Jurkat, Clone E6-1 (cell line): ENCODE results near the gene PDE4D.

Source experiments
- DNase-seq: peaks from one replicate; pipeline ENCODE4 v3.0.0-alpha.2; 2011; ENCODE audit warnings: low read depth, low spot score
- H3K4me3 ChIP-seq: 2 replicates; pipeline ENCODE4 v1.5.1; 2011; ENCODE audit warnings: mild to moderate bottlenecking, low read length, control low read depth, moderate library complexity

The PDE4D gene

GRCh38 chr5:59724482-59725391, 168.8 kb downstream of the PDE4D start:
- DNase-seq, result peak; percentile 2
- no peak overlapping the region for H3K4me3 ChIP-seq

GRCh38 chr5:59722874-59723273, 170.7 kb downstream of the PDE4D start:
- no peak overlapping the region for H3K4me3 ChIP-seq
- DNase-seq, result no peak

- DNase-seq, result no peak
- H3K4me3 ChIP-seq, result no peak overlapping the region
Measured at GRCh38 chr5:59721741-59722140, 171.8 kb downstream of the PDE4D start.

- no peak for DNase-seq
- no peak overlapping the region for H3K4me3 ChIP-seq
Measured at GRCh38 chr5:59720063-59720462, 173.5 kb downstream of the PDE4D start.

- no peak for DNase-seq
- H3K4me3 ChIP-seq, result no peak overlapping the region
Measured at GRCh38 chr5:59716966-59717500, 176.5 kb downstream of the PDE4D start.

- H3K4me3 ChIP-seq, result no peak overlapping the region
- DNase-seq, result no peak
Measured at GRCh38 chr5:59716029-59716428, 177.5 kb downstream of the PDE4D start.

GRCh38 chr5:59715228-59715627, 178.3 kb downstream of the PDE4D start:
- no peak for DNase-seq
- H3K4me3 ChIP-seq, result no peak overlapping the region

- no peak for DNase-seq
- no peak overlapping the region for H3K4me3 ChIP-seq
Measured at GRCh38 chr5:59713498-59713844, 180.1 kb downstream of the PDE4D start.

GRCh38 chr5:59712836-59713497, 180.6 kb downstream of the PDE4D start:
- H3K4me3 ChIP-seq, result no peak overlapping the region
- peak; percentile 18 for DNase-seq

GRCh38 chr5:59711310-59711709, 182.2 kb downstream of the PDE4D start:
- no peak for DNase-seq
- H3K4me3 ChIP-seq, result no peak overlapping the region

GRCh38 chr5:59709846-59710245, 183.7 kb downstream of the PDE4D start:
- no peak for DNase-seq
- no peak overlapping the region for H3K4me3 ChIP-seq

- no peak overlapping the region for H3K4me3 ChIP-seq
- no peak for DNase-seq
Measured at GRCh38 chr5:59709346-59709821, 184.1 kb downstream of the PDE4D start.

GRCh38 chr5:59704936-59705335, 188.6 kb downstream of the PDE4D start:
- H3K4me3 ChIP-seq, result no peak overlapping the region
- DNase-seq, result no peak

GRCh38 chr5:59703789-59704188, 189.7 kb downstream of the PDE4D start:
- DNase-seq, result no peak
- no peak overlapping the region for H3K4me3 ChIP-seq

- no peak for DNase-seq
- H3K4me3 ChIP-seq, result no peak overlapping the region
Measured at GRCh38 chr5:59698207-59699178, 195.0 kb downstream of the PDE4D start.

GRCh38 chr5:59694411-59694810, 199.1 kb downstream of the PDE4D start:
- no peak for DNase-seq
- no peak overlapping the region for H3K4me3 ChIP-seq

GRCh38 chr5:59693492-59694309, 199.8 kb downstream of the PDE4D start:
- DNase-seq, result no peak
- no peak overlapping the region for H3K4me3 ChIP-seq

- no peak for DNase-seq
- H3K4me3 ChIP-seq, result no peak overlapping the region
Measured at GRCh38 chr5:59685793-59686192, 207.7 kb downstream of the PDE4D start.
